Endothelial cell of umbilical vein (primary cell): ENCODE data around the gene LEUTX.

Experiments
- EZH2 ChIP-seq: IDR thresholded peaks from 2 replicates; pipeline ENCODE4 v1.6.1; 2012; ENCODE audit warnings: borderline replicate concordance, low read depth, mild to moderate bottlenecking, moderate library complexity, low read length, inconsistent platforms; ENCODE audit not compliant: severe bottlenecking
- FOS ChIP-seq: IDR thresholded peaks from 2 replicates; pipeline ENCODE4 v1.6.1; 2011; ENCODE audit warnings: mild to moderate bottlenecking, low read length, moderate library complexity, borderline replicate concordance; ENCODE audit not compliant: insufficient read depth
- JUN ChIP-seq: IDR thresholded peaks from 2 replicates; pipeline ENCODE4 v1.6.1; 2011; ENCODE audit warnings: borderline replicate concordance, low read depth; ENCODE audit not compliant: insufficient read length, insufficient read depth
- POLR2A ChIP-seq: IDR thresholded peaks from 2 replicates; pipeline ENCODE4 v1.6.1; 2012; ENCODE audit warnings: low read depth, mild to moderate bottlenecking, control low read depth, low read length
- POLR2AphosphoS5 ChIP-seq: IDR thresholded peaks from 2 replicates; pipeline ENCODE4 v1.6.1; 2012; ENCODE audit warnings: low read depth, mild to moderate bottlenecking, control low read depth, low read length, moderate library complexity; ENCODE audit not compliant: insufficient read depth
- TF ChIP-seq, protein P1 (sequence below), 2 donors: IDR thresholded peaks; 1 replicate in 1 of 2; 2 replicates in 1 of 2; pipeline ENCODE4 v1.5.1; 2011; ENCODE audit warnings: low read length in 2 of 2, mild to moderate bottlenecking in 2 of 2, moderate library complexity in 2 of 2, control low read depth in 1 of 2, inconsistent platforms in 1 of 2, low read depth in 1 of 2; ENCODE audit not compliant: insufficient read depth in 1 of 2; ENCODE audit errors: extremely low read depth in 1 of 2

DNA sequence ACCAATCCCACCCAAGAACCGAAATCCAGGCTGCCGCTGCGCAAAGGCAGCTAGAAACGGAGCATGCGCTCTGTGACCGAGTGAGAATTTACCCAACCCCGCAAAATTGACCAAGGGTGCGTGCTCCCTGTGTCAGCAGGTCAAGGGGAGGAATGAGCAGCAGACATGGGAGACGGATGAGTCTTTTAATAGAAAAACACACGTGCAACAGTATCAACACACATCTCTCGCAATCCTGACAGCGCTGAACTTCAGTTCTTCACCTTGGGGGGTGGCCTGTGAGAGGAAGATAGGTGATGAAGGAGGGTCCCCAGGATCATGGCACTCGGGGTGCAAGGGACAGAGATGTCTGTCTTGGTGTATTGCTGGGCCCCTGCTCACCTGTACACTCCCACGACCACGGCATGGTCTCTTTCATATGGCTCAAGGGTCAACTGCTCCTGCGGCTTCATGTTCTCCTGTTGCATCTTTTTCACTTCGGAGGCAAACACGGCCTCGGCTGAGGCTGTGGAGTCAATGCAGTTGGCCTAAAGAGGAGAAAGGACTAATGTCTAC lies 55.7 kb downstream of the LEUTX start:
- TF ChIP-seq, protein P1, sequence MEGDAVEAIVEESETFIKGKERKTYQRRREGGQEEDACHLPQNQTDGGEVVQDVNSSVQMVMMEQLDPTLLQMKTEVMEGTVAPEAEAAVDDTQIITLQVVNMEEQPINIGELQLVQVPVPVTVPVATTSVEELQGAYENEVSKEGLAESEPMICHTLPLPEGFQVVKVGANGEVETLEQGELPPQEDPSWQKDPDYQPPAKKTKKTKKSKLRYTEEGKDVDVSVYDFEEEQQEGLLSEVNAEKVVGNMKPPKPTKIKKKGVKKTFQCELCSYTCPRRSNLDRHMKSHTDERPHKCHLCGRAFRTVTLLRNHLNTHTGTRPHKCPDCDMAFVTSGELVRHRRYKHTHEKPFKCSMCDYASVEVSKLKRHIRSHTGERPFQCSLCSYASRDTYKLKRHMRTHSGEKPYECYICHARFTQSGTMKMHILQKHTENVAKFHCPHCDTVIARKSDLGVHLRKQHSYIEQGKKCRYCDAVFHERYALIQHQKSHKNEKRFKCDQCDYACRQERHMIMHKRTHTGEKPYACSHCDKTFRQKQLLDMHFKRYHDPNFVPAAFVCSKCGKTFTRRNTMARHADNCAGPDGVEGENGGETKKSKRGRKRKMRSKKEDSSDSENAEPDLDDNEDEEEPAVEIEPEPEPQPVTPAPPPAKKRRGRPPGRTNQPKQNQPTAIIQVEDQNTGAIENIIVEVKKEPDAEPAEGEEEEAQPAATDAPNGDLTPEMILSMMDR (IDR thresholded peaks at IDR 0.05; ENCODE audit: extremely low read depth in 1 of 2, insufficient read depth in 1 of 2, low read depth in 1 of 2, low read length in 2 of 2) = no peak
- TF ChIP-seq POLR2AphosphoS5 = no peak
- TF ChIP-seq EZH2 = no peak
- no peak for TF ChIP-seq POLR2A
- no peak for TF ChIP-seq FOS
- no peak for TF ChIP-seq JUN
